Smooth muscle cell (in vitro differentiated cells): ENCODE results near the gene PEPD. TPM values are rescaled to one million over a fixed set of nuclear protein-coding genes. Genes with fewer than 3 reads are reported as not detected.

Source experiments
- DNase-seq: peaks from one replicate; lab custom pipeline; 2025; ENCODE audit not compliant: unreplicated experiment; lab: John Stamatoyannopoulos, UW
- H2AFZ ChIP-seq: fragments of 200-600 bp; sonication (generic); 2 replicates; pipeline ENCODE4 v1.6.0; 2016; ENCODE audit warnings: antibody characterized with exemption, low read depth, mild to moderate bottlenecking
- H3F3A ChIP-seq: fragments of 200-600 bp; sonication (generic); 2 replicates; pipeline ENCODE4 v1.6.0; 2017; ENCODE audit warnings: antibody characterized with exemption, low read depth
- H3K27ac ChIP-seq: fragments of 200-600 bp; sonication (generic); 2 replicates; pipeline ENCODE4 v1.5.1; 2016; ENCODE audit warnings: low read depth, mild to moderate bottlenecking
- H3K27me3 ChIP-seq: fragments of 200-600 bp; sonication (generic); 2 replicates; pipeline ENCODE4 v1.6.1; 2016; ENCODE audit warnings: low read depth, mild to moderate bottlenecking
- H3K36me3 ChIP-seq: fragments of 200-600 bp; sonication (generic); 2 replicates; pipeline ENCODE4 v1.5.1; 2016; ENCODE audit warnings: low read depth
- H3K4me1 ChIP-seq: fragments of 200-600 bp; sonication (generic); 2 replicates; pipeline ENCODE4 v1.5.1; 2016; ENCODE audit warnings: low read depth
- H3K4me2 ChIP-seq: fragments of 200-600 bp; sonication (generic); 2 replicates; pipeline ENCODE4 v1.6.0; 2016; ENCODE audit warnings: mild to moderate bottlenecking
- H3K4me3 ChIP-seq: fragments of 200-600 bp; sonication (generic); 2 replicates; pipeline ENCODE4 v1.5.1; 2016; ENCODE audit warnings: mild to moderate bottlenecking
- H3K79me2 ChIP-seq: fragments of 200-600 bp; sonication (generic); 2 replicates; pipeline ENCODE4 v1.6.0; 2016; ENCODE audit warnings: low read depth, mild to moderate bottlenecking
- H3K9ac ChIP-seq: fragments of 200-600 bp; sonication (generic); 2 replicates; pipeline ENCODE4 v1.6.0; 2016; ENCODE audit warnings: low read depth
- H3K9me3 ChIP-seq: fragments of 200-600 bp; sonication (generic); replicated peaks from 2 replicates; pipeline ENCODE4 v1.5.1; 2016; ENCODE audit warnings: low read depth
- H4K20me1 ChIP-seq: fragments of 200-600 bp; sonication (generic); 2 replicates; pipeline ENCODE4 v1.6.0; 2016; ENCODE audit warnings: low read depth
- WGBS: methylation state at CpG from one replicate; pipeline ENCODE4 v1.1.7; 2016; ENCODE audit warnings: low lambda C conversion rate; 5-methylcytosine and 5-hydroxymethylcytosine counted together
- polyA plus RNA-seq: library from polyadenylated mRNA; unstranded; fragments of >200 nt; fragmentation: Nextera tagmentation; extraction: Ambion mirVana; gene quantifications from 2 replicates; pipeline ENCODE4 v1.2.1, GENCODE V29; 2016
- total RNA-seq: library from RNA; depleted of rRNA; stranded (reverse); fragments of >200 nt; gene quantifications from 2 replicates; pipeline ENCODE4 v1.2.3, GENCODE V29; 2014
- TF ChIP-seq, protein P1 (sequence below): fragments of 200-600 bp; sonication (generic); IDR thresholded peaks from 2 replicates; pipeline ENCODE4 v1.5.1; 2017; ENCODE audit warnings: borderline replicate concordance, mild to moderate bottlenecking, antibody characterized with exemption; ENCODE audit not compliant: insufficient read depth, poor library complexity, severe bottlenecking

Gene PEPD
- total and polyA plus RNA-seq, 2 experiments from 2014 or later, result 57.2 to 70.4 TPM

- no peak overlapping the region for H3K9ac ChIP-seq
- no peaks in the 10 kb centered on the region for H3K79me2 ChIP-seq
- H3K9me3 ChIP-seq, result no peaks in the 10 kb centered on the region
- no peaks in the 10 kb centered on the region for H3F3A ChIP-seq
- 95% methylated on average over 34 of the region's 34 CpGs for WGBS
- no peak overlapping the region for H3K27ac ChIP-seq
- H3K4me3 ChIP-seq, result no peak overlapping the region
- H3K36me3 ChIP-seq, result no peaks in the 10 kb centered on the region
- no peaks in the 10 kb centered on the region for H4K20me1 ChIP-seq
- TF ChIP-seq, protein P1, sequence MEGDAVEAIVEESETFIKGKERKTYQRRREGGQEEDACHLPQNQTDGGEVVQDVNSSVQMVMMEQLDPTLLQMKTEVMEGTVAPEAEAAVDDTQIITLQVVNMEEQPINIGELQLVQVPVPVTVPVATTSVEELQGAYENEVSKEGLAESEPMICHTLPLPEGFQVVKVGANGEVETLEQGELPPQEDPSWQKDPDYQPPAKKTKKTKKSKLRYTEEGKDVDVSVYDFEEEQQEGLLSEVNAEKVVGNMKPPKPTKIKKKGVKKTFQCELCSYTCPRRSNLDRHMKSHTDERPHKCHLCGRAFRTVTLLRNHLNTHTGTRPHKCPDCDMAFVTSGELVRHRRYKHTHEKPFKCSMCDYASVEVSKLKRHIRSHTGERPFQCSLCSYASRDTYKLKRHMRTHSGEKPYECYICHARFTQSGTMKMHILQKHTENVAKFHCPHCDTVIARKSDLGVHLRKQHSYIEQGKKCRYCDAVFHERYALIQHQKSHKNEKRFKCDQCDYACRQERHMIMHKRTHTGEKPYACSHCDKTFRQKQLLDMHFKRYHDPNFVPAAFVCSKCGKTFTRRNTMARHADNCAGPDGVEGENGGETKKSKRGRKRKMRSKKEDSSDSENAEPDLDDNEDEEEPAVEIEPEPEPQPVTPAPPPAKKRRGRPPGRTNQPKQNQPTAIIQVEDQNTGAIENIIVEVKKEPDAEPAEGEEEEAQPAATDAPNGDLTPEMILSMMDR, result no peak
- no peak overlapping the region for H3K4me2 ChIP-seq
- H3K27me3 ChIP-seq, result no peaks in the 10 kb centered on the region
- no peak for DNase-seq
- no peaks in the 10 kb centered on the region for H3K4me1 ChIP-seq
- H2AFZ ChIP-seq, result no peak overlapping the region
Measured at GRCh38 chr19:33405553-33406461, 115.8 kb downstream of the PEPD start.

DNA sequence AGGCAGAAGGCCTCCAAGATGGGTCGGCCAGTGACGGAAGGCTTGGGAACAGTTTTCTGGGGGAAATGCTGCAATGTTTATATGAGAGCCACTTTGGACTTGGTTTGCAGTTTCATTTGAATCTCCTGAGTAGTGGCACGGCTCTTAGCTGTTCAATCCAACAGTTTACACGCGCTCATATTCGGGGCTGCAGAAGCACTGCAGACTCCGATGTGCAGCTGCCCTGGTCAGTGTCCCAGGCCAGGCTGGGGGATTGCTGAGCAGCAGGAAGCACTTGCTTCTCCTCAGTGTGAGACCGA, 116.4 kb downstream of the PEPD start:
- Histone ChIP-seq H3K79me2 (no peaks in the 10 kb centered on the region), H3K9me3 (no peaks in the 10 kb centered on the region), H4K20me1 (no peaks in the 10 kb centered on the region), H3K4me3 (no peak overlapping the region), H3K27ac (no peak overlapping the region), H3K4me1 (no peaks in the 10 kb centered on the region), H3K9ac (no peak overlapping the region), H3K27me3 (no peaks in the 10 kb centered on the region), H3K4me2 (no peak overlapping the region), H2AFZ (no peak overlapping the region), H3F3A (no peaks in the 10 kb centered on the region), H3K36me3 (no peaks in the 10 kb centered on the region)
- TF ChIP-seq, protein P1, result no peak
- 87% methylated on average over 8 of the region's 8 CpGs for WGBS
- no peak for DNase-seq

- whole genome bisulfite sequencing, result 75% methylated on average over 18 of the region's 18 CpGs
- no peak overlapping the region for H3K4me2 ChIP-seq
- no peak overlapping the region for H3K27ac ChIP-seq
- H3K27me3 ChIP-seq, result no peaks in the 10 kb centered on the region
- DNase-seq, result no peak
- H3K4me1 ChIP-seq, result no peaks in the 10 kb centered on the region
- H3F3A ChIP-seq, result no peaks in the 10 kb centered on the region
- H3K9me3 ChIP-seq, result no peaks in the 10 kb centered on the region
- H3K36me3 ChIP-seq, result no peaks in the 10 kb centered on the region
- H3K79me2 ChIP-seq, result no peaks in the 10 kb centered on the region
- H3K9ac ChIP-seq, result no peak overlapping the region
- no peaks in the 10 kb centered on the region for H4K20me1 ChIP-seq
- H3K4me3 ChIP-seq, result no peak overlapping the region
- H2AFZ ChIP-seq, result no peak overlapping the region
- TF ChIP-seq, protein P1, result no peak
Measured at GRCh38 chr19:33404506-33405253, 116.9 kb downstream of the PEPD start.
